Mononuclear cell (primary cell): ENCODE data around the gene CCDC177. TPM values are rescaled to one million over a fixed set of nuclear protein-coding genes. Genes with fewer than 3 reads are reported as not detected.
"Not testable (repeated sequence)": the region's sequence is repeated elsewhere in the genome, so short reads cannot be mapped to it uniquely, and the experiment has no call there.

ENCODE experiments used
- H3K27me3 ChIP-seq: 2 replicates; pipeline ENCODE4 v1.6.0; 2011; ENCODE audit warnings: low read length, control low read depth; ENCODE audit not compliant: insufficient read depth
- H3K4me1 ChIP-seq: 2 replicates; pipeline ENCODE4 v1.5.1; 2011; ENCODE audit warnings: mild to moderate bottlenecking, low read length, control low read depth; ENCODE audit not compliant: insufficient read depth
- H3K4me3 ChIP-seq: 2 replicates; pipeline ENCODE4 v1.5.1; 2011; ENCODE audit warnings: mild to moderate bottlenecking, low read length, moderate library complexity
- H3K9me3 ChIP-seq: 2 replicates; pipeline ENCODE4 v1.5.1; 2011; ENCODE audit warnings: low read depth, mild to moderate bottlenecking, control low read depth, low read length
- total RNA-seq: library from RNA; depleted of rRNA; stranded (reverse); fragments of >200 nt; gene quantifications from one replicate; pipeline ENCODE4 v1.2.3, GENCODE V29; 2012

CCDC177 gene
- total RNA-seq, 1 donor, result not detected

GRCh38 chr14:69610874-69611171, 36.2 kb upstream of the CCDC177 start:
- Histone ChIP-seq H3K27me3 (no peaks in the 10 kb centered on the region), H3K9me3 (no peaks in the 10 kb centered on the region), H3K4me3 (peak overlapping the region; percentile 35), H3K4me1 (peaks cover 47% of the 10 kb centered on the region)

GRCh38 chr14:69610020-69610873, 35.6 kb upstream of the CCDC177 start:
- peak overlapping the region; percentile 35 for H3K4me3 ChIP-seq
- peaks cover 42% of the 10 kb centered on the region for H3K4me1 ChIP-seq
- H3K27me3 ChIP-seq, result no peaks in the 10 kb centered on the region
- no peaks in the 10 kb centered on the region for H3K9me3 ChIP-seq

GRCh38 chr14:69606258-69607184, 31.9 kb upstream of the CCDC177 start:
- H3K27me3 ChIP-seq, result no peaks in the 10 kb centered on the region
- no peaks in the 10 kb centered on the region for H3K9me3 ChIP-seq
- no peak overlapping the region for H3K4me3 ChIP-seq
- peaks cover 11% of the 10 kb centered on the region for H3K4me1 ChIP-seq

GRCh38 chr14:69605738-69606137, 31.1 kb upstream of the CCDC177 start:
- Histone ChIP-seq H3K27me3 (no peaks in the 10 kb centered on the region), H3K4me1 (peaks cover 6% of the 10 kb centered on the region), H3K9me3 (no peaks in the 10 kb centered on the region), H3K4me3 (no peak overlapping the region)

GRCh38 chr14:69600304-69600891, 25.7 kb upstream of the CCDC177 start:
- H3K4me3 ChIP-seq, result no peak overlapping the region

GRCh38 chr14:69599431-69599830, 24.8 kb upstream of the CCDC177 start:
- H3K9me3 ChIP-seq, H3K4me1 ChIP-seq, H3K4me3 ChIP-seq, H3K27me3 ChIP-seq: not testable (repeated sequence)

More at GRCh38 chr14:69600304-69600891, 25.7 kb upstream of the CCDC177 start:
- Histone ChIP-seq H3K4me1 (no peaks in the 10 kb centered on the region), H3K27me3 (no peaks in the 10 kb centered on the region), H3K9me3 (no peaks in the 10 kb centered on the region)

GRCh38 chr14:69595336-69595735, 20.7 kb upstream of the CCDC177 start:
- Histone ChIP-seq H3K9me3 (no peaks in the 10 kb centered on the region), H3K4me1 (no peaks in the 10 kb centered on the region), H3K4me3 (no peak overlapping the region), H3K27me3 (no peaks in the 10 kb centered on the region)

- H3K4me3 ChIP-seq, result no peak overlapping the region
- no peaks in the 10 kb centered on the region for H3K4me1 ChIP-seq
- no peaks in the 10 kb centered on the region for H3K27me3 ChIP-seq
- H3K9me3 ChIP-seq, result no peaks in the 10 kb centered on the region
These were observed 20.2 kb upstream of the CCDC177 start for GRCh38 chr14:69594846-69595245.

- Histone ChIP-seq H3K9me3 (no peaks in the 10 kb centered on the region), H3K27me3 (no peaks in the 10 kb centered on the region), H3K4me3 (no peak overlapping the region), H3K4me1 (no peaks in the 10 kb centered on the region)
These were observed 18.5 kb upstream of the CCDC177 start for GRCh38 chr14:69593018-69593677.

- Histone ChIP-seq H3K4me3 (no peak overlapping the region), H3K4me1 (no peaks in the 10 kb centered on the region), H3K27me3 (no peaks in the 10 kb centered on the region)
These were observed 16.6 kb upstream of the CCDC177 start for GRCh38 chr14:69591317-69591716.

GRCh38 chr14:69587389-69587788, 12.7 kb upstream of the CCDC177 start:
- no peaks in the 10 kb centered on the region for H3K9me3 ChIP-seq
- H3K4me3 ChIP-seq, result no peak overlapping the region
- H3K4me1 ChIP-seq, result no peaks in the 10 kb centered on the region
- H3K27me3 ChIP-seq, result no peaks in the 10 kb centered on the region

More at GRCh38 chr14:69591317-69591716, 16.6 kb upstream of the CCDC177 start:
- H3K9me3 ChIP-seq, result no peaks in the 10 kb centered on the region

GRCh38 chr14:69586404-69586803, 11.7 kb upstream of the CCDC177 start:
- Histone ChIP-seq H3K9me3 (no peaks in the 10 kb centered on the region), H3K27me3 (no peaks in the 10 kb centered on the region), H3K4me1 (no peaks in the 10 kb centered on the region), H3K4me3 (no peak overlapping the region)

- Histone ChIP-seq H3K4me1 (no peaks in the 10 kb centered on the region), H3K4me3 (no peak overlapping the region), H3K9me3 (no peaks in the 10 kb centered on the region), H3K27me3 (no peaks in the 10 kb centered on the region)
These were observed 9.7 kb upstream of the CCDC177 start for GRCh38 chr14:69584389-69584788.

GRCh38 chr14:69582829-69583228, 8.2 kb upstream of the CCDC177 start:
- Histone ChIP-seq H3K27me3 (no peaks in the 10 kb centered on the region), H3K4me1 (no peaks in the 10 kb centered on the region), H3K4me3 (no peak overlapping the region), H3K9me3 (no peaks in the 10 kb centered on the region)

- H3K4me3 ChIP-seq, result no peak overlapping the region
- H3K4me1 ChIP-seq, result no peaks in the 10 kb centered on the region
- no peaks in the 10 kb centered on the region for H3K9me3 ChIP-seq
- H3K27me3 ChIP-seq, result no peaks in the 10 kb centered on the region
These were observed 7.5 kb upstream of the CCDC177 start for GRCh38 chr14:69582212-69582611.
